NCI-H446 treated with DMSO at 0.1 percent for 48 hours (cell line): ENCODE measurements around the gene TNK1.

ENCODE experiments used
- DNase-seq: peaks from one replicate; lab custom pipeline; 2025; lab: John Stamatoyannopoulos, UW

TNK1 gene

DNA sequence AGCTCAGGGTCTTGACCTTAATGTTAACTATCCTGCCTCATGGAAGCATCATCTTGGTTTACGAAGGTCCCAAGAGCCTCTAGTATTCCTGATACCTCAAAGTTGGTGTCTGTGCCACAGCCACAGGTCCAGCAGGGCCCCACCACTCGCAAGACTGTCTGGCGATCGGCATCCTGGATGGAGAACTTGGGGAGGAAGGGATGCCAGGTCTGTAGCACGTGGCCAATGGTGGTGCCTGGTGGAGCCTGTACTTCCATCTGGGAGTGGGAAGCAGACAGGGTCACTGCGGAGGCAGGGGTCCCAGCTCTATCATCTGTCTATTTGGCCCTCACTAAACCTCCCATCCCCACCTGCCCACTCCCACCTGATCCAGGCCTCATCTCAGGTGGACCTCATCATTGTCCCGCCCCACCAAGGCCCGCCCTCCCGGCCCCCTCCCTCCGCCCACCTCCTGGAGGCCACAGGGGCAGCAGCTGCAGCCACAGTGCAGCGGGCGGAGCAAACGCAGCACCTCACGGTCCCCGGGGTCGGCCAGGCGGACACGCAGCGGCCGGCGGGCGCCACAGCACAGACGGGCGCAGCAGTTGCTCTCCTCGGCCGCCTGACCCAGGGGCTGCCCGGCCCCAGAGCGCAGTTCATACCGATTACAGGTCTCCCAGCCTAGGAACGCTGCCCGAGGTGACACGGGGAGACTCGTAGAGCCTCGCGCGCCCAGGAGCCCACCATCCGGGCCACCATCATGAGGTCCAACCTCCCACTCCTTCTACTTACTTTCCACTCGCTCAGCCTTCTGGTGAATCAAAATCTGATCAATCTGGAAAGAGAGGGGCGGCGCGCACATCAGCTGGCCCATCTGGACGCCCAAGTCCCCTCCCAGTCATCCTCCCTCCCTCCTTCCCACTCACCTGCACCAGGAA, 12.1 kb downstream of the TNK1 start:
- DNase-seq: no peak

DNA sequence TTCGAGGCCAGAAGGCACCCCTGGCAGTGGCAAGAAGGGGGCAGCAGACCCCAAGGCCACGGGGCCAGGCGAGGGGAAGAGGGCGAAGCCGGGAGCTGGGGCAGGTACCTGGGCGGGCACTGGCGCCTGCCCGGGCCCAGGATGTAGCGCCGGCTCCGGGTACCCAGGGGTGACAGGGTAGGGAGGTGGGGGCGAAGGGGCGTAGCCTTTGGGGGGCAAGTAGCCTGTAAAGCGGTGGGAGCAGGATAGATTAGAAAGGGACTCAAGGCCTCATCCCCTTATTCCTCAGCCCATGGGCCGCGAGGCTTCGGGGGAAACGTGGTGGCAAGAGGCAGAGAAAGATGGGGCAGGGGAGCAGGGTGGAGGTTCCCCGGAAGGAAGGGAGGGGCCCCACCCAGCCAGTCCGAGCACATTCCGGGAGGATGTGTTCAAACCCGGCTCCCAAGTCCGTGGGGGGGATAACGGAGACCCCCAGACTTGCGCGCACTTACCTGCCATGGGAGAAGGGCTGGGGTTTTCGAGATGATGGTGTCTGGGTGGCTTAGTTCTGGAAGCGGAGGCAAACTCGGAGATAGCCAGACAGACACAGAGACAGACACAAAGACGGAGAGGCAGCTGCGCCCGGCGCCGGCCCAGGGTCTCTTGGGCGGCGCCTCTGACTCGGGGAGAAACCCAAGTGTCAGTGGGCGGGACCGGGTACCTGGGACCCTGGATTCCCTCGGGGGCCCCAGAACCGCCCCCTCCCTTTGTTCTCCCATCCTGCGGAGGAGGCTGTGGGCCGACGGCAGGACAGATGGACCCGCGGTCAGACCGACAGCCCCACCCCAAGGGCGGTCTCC, 12.9 kb downstream of the TNK1 start:
- DNase-seq: no peak

DNA sequence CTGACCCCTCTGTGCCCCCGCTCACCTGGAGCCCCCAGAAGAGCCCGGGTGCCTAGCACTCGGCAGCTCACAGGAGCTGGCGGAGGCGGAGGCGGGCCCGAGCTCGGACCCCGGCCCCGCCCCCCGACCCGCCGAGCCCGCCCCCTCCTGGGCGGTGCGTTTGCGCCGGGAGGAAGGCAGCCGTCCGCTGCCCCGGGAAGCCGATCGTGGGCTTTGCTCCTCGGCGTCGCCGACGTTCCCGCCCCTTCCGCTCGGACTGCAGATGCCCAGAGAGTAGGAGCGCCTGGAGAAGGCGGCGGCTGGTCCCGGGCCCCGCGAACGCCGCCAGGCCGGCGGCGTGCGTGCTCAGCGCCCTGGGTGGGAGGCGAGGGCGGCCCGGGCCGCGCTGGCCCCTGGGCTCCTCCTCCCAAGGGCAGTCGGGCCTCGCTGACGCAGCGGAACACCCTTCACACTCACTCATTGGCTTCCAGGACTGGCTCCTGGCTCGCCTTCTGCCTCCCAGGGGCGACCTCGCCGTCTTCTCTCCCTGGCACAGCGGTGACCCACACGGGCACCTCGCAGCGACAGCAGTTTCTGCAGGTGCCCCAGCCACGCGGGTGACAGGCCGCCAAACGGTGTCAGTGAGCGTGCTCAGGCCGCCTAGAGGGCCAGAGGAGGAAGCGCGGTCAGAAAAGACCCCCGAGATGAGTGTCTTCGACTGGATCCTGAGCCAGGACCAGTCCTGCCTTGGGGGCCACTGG, 13.7 kb downstream of the TNK1 start, which contains the start of gene PLSCR3:
Gene PLSCR3 (minus strand): TSS at position 74 of the 740 bp plus-strand sequence. CDS start 415 bp downstream, outside the sequence.
- peak; percentile 61 for DNase-seq

DNA sequence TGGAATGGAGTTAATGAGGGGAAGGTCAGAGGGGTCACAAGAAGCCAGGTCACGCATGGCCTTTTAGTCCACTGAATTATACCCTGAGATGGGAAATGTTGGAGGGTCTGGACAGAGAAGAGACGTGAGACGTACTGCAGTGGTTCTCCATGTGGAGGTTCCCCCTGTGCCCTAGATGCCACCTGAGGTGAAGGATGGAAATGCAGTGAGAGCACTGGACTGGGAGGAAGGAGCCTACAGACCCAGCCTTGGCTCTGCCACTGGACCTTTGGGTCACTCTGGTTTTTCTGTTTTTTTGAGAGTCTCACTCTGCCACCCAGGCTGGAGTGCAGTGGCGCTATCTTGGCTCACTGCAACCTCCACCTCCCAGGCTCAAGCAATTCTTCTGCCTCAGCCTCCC, 15.3 kb downstream of the TNK1 start:
- no peak for DNase-seq

DNA sequence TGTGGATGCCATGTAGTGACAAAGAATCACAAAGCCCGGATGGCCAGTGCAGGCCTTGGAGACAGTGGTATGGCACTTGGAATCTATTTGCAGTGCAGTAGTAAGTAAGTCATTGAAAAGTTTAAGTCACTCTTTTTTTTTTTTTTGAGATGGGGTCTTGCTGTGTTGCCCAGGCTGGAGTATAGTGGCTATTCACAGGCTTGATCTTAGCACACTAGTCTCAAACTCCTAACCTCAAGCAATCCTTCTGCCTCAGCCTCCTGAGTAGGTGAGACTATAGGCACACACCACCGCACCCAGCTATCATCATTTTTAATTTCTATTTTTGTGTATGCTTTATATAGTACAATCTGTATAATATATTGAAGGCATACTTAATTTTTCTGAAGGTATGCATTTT, 17.7 kb downstream of the TNK1 start:
- no peak for DNase-seq

DNA sequence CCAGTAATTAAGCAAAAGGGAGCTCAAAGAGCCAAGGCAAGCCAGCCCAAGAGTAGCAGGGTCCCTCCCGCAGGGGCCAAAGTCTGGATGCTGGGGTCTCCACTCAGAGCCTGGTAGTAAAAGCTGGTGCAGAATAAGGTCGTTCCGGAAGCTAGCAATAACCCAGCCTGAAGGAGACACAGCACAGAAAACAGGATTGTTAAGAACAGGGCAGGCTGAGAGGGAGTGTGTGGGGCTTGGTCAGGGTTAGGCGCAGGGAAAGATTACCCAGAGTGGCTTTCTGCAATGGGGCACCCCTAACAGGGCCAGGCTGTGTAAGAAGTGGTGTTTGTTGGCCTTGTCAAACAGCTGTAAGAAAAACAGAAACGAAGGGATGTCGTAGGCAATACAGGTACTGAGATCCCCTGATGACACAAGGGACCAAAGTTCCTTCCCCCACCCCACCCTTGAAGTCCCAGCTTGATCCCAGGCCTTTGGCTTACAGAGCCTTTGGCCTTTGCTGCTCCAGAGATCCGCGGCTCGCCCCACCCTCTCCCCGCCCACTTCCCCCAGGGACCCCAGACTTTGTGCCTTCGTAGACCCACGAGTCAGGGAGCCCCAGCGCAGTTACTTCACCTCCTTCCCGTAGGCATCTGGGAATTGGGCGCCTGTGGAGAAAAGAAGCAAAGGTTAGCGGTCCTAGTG, 22.3 kb downstream of the TNK1 start:
- DNase-seq: no peak

DNA sequence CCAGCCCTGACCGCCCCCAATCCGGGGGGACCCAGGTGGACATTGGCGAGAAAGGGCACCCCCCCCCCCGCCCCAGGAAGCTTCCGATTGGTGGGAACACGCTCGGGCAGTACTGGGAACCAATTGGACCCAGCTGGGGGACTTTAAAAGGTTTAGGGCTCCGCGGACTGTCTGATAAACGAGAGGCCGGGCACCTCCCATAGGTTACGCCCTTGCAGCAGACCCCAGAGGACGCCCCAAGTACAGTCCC, 22.8 kb downstream of the TNK1 start:
- no peak for DNase-seq

DNA sequence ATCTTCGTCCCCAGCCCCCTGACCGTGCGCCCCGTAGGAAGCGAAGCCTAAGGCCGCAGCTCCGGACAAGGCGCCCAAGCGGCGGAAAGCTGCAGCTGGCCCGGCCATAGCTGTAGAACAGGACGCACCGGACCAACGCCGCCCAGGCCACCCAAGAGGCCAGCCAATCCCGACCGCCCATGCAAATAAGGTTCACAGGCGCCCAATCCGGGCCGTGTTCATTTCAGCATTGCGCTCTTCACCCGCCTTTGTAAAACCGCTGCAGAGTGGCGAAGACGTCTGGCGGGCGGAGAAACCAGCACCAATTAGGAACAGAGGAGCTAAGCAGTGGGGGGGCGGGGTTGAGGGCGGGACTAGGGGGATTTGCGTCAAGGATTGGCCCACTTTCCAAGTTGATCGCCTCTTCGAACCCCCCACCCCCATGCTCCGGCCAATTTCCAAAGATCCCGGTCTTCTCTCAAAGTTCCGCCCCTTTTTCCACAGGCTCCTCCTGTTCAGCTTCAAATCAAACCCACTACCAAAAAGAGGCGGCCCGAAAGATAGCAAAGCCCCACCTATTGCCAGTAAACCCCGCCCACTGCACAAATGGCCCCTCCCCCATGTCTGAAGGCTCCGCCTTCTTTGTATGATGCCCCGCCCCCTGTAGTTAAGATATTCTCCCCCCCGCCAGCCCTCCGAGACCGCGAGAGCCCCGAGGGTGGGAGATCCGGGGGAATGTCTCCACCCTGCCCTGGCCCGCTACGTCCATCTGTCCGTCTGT, 23.3 kb downstream of the TNK1 start, which contains the start of gene TMEM256:
Gene TMEM256 (minus strand): TSS at position 121 of the 760 bp plus-strand sequence. CDS start 13 bp downstream, at position 108.
- peak; percentile 97 for DNase-seq

DNA sequence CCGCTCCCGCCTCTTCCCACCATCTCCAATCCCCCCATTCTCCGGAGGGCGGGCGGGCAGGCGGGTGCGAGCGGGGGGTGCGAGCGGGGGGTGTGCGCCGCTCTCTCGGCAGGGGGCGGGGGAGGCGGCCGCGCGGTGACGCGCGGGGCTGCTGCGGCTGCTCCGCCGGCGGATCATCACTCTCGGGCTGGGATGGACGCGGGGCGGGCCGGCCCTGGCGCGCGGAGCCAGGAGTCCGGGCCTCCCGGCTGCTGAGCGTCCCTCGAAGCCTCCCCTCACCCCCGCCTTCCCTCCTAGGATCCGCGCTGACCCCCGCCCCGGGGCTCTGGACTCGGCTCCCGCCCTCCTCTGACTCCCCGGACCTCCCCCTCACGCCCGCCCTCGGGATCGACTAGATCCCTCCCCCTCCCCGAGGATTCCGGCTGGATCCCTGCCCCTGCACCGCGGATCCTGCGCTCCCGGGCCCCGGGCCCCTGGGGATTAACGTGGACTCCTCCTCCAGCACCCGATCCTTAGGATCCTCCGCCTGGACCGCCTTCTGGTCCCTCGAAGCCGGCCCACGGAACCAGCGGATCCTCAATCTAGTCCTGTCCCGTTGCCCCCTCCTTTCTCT, 24.0 kb downstream of the TNK1 start:
- DNase-seq: no peak

DNA sequence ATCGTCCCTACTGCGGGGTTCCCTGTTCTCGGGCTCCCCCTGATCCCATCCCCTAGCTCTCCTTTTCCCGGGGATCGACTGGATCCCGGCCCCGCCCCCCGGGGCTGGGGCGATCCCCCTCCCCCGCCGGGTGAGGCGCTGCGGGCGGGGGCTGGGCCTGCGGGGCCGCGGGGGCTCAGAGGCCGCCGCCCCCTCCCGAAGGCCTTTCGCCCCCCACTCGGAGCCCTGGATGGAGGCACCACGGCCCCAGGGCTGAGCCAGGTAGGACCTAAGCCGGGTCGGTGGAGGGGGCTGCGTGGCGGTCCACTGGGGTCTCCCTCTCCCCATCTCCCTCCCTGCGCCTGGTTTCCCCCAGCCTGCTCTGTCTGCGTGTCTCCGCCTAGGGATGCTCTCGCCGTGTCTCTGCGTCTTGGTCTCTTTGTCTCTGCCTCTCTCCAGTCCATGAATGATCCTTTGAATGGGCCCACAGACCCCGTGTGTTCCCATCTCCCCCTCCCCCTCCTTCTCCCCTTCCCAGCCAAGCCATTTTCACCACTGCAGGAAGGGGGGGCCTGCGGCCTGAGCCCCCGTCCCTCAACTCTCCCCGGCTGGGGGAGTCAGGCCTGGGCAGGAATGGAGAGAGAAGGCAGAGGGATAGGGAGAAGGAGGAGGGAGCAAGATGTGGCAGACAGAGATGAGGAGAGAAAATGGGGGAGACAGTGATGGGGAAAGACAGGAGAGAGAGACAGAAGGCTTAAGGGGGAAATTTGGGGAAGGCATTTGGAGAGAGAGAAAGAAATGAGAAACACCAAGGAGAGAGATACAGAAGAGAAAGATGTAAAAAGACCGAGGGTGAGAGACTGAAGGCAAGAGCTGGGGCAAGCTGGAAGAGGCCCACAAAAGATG, 24.7 kb downstream of the TNK1 start:
- DNase-seq: no peak

DNA sequence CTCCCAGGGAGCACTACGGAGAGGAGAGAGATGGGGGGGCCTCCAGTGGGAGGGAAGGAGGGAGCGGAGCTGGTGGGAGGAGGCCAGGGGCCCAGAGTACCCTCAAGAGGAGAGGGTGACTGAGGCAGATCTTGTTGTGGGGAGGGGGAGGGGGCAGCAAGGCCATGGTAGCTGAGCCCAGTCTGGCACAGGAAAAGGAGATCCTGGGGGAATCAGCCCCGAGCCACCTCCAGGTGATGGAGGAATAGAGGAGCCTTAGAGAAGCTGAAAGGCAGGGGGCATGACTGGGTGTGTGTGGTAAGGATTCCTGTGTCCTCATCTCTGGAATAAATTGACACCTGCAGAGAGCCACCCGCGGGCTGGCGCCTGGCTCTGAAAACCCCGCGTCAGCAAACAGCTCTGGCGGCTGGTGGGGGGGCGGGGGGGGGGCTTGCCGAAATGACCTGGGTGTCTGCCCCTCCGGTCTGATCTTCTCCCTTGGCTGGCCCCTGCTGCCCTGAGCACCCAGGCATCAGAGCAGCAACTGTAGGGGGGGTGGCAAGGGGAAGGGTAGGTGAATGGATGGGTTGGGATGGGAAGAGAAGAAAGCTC, 25.4 kb downstream of the TNK1 start:
- no peak for DNase-seq

DNA sequence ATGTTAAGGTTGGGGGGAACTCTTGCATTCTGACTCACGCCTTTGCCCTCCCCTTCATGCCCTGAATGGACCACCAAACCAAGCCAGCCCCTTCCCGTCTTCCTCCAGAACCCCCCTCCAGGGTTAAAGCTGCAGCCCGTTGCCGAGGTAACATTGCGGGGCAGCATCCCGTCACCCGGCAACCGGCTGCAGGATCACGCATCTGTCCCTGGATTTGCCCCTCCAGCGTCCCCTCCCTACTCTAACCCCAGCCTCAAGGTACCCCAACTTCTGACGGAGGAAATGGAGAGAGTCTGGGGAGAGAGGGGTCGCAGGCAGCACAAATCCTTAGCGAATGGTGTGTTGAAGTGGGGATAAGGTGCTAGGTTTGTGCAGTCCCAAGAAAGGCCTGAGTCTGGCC, 26.2 kb downstream of the TNK1 start:
- no peak for DNase-seq

DNA sequence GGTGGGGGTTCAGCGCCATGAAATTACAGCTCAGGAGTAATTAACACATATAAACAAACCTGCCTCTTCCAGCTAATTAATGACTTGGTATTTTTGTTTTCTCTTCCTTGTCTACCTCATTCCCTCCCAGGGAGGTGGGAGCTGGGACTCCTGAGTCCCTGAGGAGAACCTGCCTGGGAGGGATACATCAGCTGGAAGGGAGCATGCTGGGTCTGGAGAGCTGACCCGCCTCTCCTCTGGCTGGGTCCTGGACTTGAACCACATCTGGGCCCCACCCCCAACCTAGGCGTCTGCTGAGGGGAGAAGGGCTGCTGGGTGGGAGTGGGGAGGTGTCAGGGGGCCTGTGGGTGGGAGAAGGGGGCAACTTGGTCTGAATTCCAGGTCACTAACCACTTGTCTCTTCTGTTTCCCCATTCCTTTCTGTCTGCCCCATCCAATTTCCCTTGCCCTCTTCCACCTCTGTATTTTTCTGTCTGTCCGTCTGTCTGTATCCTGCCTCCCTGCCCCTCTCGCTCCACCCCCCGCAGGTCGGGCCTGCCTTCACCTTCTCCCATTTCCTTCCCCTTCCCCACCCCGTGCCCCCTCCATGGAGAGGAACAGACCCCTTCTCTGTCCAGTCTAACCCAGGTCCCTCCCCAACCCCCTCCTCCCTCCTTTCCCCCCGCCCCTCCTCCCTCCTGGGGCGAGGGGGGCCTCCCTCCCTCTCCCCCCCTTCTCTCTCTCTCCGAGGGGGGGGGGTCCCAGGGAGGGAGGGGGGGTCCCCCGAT, 26.8 kb downstream of the TNK1 start, which contains the start of gene NLGN2:
Gene NLGN2 (plus strand): TSS at position 361 of the 767 bp plus-strand sequence. CDS start 411 bp downstream, outside the sequence.
- no peak for DNase-seq

DNA sequence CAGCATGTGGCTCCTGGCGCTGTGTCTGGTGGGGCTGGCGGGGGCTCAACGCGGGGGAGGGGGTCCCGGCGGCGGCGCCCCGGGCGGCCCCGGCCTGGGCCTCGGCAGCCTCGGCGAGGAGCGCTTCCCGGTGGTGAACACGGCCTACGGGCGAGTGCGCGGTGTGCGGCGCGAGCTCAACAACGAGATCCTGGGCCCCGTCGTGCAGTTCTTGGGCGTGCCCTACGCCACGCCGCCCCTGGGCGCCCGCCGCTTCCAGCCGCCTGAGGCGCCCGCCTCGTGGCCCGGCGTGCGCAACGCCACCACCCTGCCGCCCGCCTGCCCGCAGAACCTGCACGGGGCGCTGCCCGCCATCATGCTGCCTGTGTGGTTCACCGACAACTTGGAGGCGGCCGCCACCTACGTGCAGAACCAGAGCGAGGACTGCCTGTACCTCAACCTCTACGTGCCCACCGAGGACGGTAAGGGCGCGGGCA, 27.4 kb downstream of the TNK1 start:
- DNase-seq: no peak

DNA sequence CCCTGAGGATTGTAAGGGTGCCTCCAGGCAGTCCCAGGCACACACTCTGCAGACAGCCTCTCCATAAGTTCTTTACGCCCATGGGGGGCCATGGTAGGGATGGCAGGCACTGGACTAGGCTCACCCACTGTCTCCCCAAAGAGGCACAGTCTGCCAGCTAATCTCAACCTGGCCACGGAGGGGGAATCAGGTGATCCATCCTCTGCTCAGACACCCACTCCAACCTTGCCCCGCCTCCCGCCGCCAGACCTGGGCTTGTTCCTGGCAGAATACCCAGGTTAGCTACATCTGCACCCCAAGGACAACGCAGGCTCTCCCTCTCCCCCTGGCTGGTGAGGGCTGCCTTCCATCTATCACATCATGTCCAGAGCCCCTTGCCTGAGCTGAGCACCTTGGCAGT, 28.0 kb downstream of the TNK1 start:
- DNase-seq: no peak

DNA sequence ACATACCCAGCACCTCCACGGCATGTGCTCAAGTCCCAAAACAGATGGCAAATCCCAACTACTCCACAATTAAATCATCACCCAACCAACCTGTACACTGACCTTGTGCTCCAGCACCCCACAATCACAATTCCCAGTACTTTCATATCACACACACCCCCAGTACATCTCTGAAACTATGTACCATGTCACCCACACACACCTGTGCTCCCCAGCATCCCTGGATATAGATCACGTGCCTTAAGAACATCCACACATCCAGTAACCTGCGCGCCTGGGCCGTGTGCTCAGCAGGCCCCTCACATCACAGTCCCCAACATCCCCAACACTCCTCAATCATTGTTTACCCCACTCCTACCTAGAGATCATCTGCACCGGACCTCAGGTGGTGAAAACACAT, 28.8 kb downstream of the TNK1 start:
- no peak for DNase-seq

DNA sequence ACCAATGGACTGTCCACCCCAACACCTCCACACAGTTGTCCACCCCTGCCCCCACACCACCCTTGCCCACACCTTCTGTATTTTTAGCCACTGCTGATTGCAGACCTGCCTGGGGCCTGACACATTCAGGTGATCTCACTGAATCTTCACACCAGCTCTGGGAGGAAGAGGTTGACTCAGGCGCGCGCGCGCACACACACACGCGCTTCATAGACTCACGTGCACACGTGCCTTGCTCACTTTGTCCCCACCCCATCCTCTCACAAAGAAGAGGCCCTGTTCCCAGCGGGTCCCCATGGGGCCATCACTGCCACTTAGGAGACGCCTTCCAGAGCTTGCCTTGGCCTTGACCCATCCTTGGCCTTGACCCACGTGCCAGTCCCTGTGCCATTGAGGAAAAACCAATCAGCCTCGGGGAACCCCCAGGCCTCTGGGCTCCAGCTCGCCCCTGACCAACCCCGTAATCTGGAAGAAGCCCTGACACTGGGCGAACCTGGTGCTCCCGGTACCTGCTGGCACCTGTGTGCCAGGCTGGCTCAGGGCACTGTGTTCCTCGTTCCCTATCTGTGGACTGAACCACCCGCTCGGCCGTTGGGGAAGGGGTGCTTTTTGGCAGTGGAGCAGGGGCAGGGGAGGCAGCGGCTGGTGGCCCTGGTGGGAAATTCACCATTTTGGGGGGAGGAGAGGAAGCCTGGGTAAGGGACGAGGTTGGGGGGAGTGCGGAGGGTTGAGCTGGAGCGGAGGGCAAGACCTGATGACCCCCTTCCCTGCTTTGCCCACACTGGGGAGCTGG, 29.9 kb downstream of the TNK1 start:
- no peak for DNase-seq
